Measurements from ENCODE around the gene STK39.

The STK39 gene

GRCh38 chr2:168200930-168201583 is 46.3 kb downstream of the STK39 start:
- H3K27ac ChIP-seq: no peak overlapping the region
- TF ChIP-seq CTCF (IDR thresholded peaks at IDR 0.05): no peak
- intact Hi-C loops (cut with DNase I; ENCODE audit: low total_unique reads): no loop called here
- no peak for DNase-seq
- no peaks in the 10 kb centered on the region for H3K27me3 ChIP-seq
- no peak overlapping the region for H3K4me3 ChIP-seq
- H3K9me3 ChIP-seq: no peaks in the 10 kb centered on the region
- H3K4me1 ChIP-seq: no peaks in the 10 kb centered on the region
- H3K36me3 ChIP-seq: no peaks in the 10 kb centered on the region

GRCh38 chr2:168198476-168199207 is 48.8 kb downstream of the STK39 start:
- Histone ChIP-seq H3K36me3 (no peaks in the 10 kb centered on the region), H3K4me1 (no peaks in the 10 kb centered on the region), H3K4me3 (no peak overlapping the region), H3K27me3 (no peaks in the 10 kb centered on the region), H3K9me3 (no peaks in the 10 kb centered on the region), H3K27ac (no peak overlapping the region)
- intact Hi-C loops (cut with DNase I; ENCODE audit: low total_unique reads): no loop called here
- no peak for DNase-seq
- TF ChIP-seq CTCF (IDR thresholded peaks at IDR 0.05): no peak

- no peaks in the 10 kb centered on the region for H3K9me3 ChIP-seq
- H3K27ac ChIP-seq: no peak overlapping the region
- H3K36me3 ChIP-seq: no peaks in the 10 kb centered on the region
- H3K4me3 ChIP-seq: no peak overlapping the region
- intact Hi-C loops (cut with DNase I; ENCODE audit: low total_unique reads): no loop called here
- H3K27me3 ChIP-seq: no peaks in the 10 kb centered on the region
- no peak for DNase-seq
- peaks cover 0 to 11% (median 0%) of the 10 kb centered on the region in 4 donors for H3K4me1 ChIP-seq
- TF ChIP-seq CTCF (IDR thresholded peaks at IDR 0.05): no peak
Measured at GRCh38 chr2:168196764-168197180, 50.6 kb downstream of the STK39 start.

- intact Hi-C loops (cut with DNase I; ENCODE audit: low total_unique reads): no loop called here
- Histone ChIP-seq H3K36me3 (no peaks in the 10 kb centered on the region), H3K27ac (no peak overlapping the region), H3K9me3 (no peaks in the 10 kb centered on the region), H3K4me3 (no peak overlapping the region), H3K27me3 (no peaks in the 10 kb centered on the region), H3K4me1 (peaks cover 0 to 15% (median 0%) of the 10 kb centered on the region in 4 donors)
- TF ChIP-seq CTCF (IDR thresholded peaks at IDR 0.05): no peak
- no peak for DNase-seq
Measured at GRCh38 chr2:168194784-168195522, 52.4 kb downstream of the STK39 start.

GRCh38 chr2:168192839-168193616 is 54.4 kb downstream of the STK39 start:
- Histone ChIP-seq H3K27me3 (no peaks in the 10 kb centered on the region), H3K4me3 (no peak overlapping the region), H3K27ac (no peak overlapping the region), H3K4me1 (peaks cover 0 to 15% (median 0%) of the 10 kb centered on the region in 4 donors), H3K9me3 (no peaks in the 10 kb centered on the region), H3K36me3 (no peaks in the 10 kb centered on the region)
- no peak for TF ChIP-seq CTCF (IDR thresholded peaks at IDR 0.05)
- DNase-seq: no peak
- intact Hi-C loops (cut with DNase I; ENCODE audit: low total_unique reads): no loop called here
